Retinal pigment epithelial cell (primary cell): ENCODE results near the gene MMADHC.

ENCODE experiments used
- DNase-seq: peaks from one replicate; pipeline ENCODE4 v3.0.0-alpha.2; 2010; ENCODE audit warnings: low read depth
- H3K4me3 ChIP-seq: 2 replicates; pipeline ENCODE4 v1.5.1; 2011; ENCODE audit warnings: mild to moderate bottlenecking, low read length, control low read depth, moderate library complexity
- TF ChIP-seq, protein P1 (sequence below): conservative IDR thresholded peaks from 2 replicates; pipeline ENCODE4 v1.5.1; 2011; ENCODE audit warnings: low read depth, low read length, control low read depth, inconsistent platforms

MMADHC gene

DNA sequence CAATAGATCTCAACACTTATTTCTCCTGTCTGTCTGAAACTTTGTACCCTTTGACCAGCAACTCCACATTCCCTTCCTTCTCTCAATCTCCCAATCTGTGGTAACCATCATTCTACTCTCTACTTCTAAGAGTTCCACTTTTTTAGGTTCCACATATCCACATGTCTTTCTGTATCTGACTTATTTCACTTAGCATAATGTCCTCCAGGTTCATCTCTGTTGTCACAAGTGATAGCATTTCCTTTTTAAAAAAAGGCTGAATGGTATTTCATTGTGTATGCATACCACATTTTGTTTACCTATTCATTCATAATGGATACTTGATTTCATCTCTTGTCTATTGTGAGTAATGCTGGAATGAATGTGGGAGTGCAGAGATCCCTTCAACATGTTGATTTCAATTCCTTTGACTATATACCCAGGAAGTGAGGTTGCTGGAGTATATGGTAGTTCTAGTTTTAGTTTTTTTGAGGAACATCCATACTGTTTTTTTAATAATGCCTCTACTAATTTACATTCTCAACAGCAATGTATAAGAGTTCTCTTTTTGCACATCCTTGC lies 18.8 kb upstream of the MMADHC start:
- DNase-seq = no peak
- no peak overlapping the region for H3K4me3 ChIP-seq
- TF ChIP-seq, protein P1, sequence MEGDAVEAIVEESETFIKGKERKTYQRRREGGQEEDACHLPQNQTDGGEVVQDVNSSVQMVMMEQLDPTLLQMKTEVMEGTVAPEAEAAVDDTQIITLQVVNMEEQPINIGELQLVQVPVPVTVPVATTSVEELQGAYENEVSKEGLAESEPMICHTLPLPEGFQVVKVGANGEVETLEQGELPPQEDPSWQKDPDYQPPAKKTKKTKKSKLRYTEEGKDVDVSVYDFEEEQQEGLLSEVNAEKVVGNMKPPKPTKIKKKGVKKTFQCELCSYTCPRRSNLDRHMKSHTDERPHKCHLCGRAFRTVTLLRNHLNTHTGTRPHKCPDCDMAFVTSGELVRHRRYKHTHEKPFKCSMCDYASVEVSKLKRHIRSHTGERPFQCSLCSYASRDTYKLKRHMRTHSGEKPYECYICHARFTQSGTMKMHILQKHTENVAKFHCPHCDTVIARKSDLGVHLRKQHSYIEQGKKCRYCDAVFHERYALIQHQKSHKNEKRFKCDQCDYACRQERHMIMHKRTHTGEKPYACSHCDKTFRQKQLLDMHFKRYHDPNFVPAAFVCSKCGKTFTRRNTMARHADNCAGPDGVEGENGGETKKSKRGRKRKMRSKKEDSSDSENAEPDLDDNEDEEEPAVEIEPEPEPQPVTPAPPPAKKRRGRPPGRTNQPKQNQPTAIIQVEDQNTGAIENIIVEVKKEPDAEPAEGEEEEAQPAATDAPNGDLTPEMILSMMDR = no peak

DNA sequence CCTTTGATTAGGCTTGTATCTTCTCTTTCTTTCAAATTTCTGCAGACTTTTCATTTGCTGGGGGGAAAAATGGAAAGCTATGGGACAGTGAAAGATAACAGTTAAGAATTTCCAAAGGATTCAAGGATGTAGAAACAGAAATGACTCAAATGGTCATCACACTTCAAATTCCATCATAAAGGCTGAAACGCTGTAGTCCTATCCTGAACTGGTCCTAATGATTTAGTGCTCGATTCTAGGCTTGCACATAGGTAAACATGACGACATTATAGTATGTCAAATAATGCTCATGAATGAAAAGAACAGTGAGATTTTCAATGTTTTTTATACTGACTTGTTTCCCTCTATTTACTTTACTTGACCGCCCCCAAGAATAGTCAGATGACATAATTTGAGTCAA lies 15.7 kb upstream of the MMADHC start:
- DNase-seq = no peak
- TF ChIP-seq, protein P1 = no peak
- no peak overlapping the region for H3K4me3 ChIP-seq

DNA sequence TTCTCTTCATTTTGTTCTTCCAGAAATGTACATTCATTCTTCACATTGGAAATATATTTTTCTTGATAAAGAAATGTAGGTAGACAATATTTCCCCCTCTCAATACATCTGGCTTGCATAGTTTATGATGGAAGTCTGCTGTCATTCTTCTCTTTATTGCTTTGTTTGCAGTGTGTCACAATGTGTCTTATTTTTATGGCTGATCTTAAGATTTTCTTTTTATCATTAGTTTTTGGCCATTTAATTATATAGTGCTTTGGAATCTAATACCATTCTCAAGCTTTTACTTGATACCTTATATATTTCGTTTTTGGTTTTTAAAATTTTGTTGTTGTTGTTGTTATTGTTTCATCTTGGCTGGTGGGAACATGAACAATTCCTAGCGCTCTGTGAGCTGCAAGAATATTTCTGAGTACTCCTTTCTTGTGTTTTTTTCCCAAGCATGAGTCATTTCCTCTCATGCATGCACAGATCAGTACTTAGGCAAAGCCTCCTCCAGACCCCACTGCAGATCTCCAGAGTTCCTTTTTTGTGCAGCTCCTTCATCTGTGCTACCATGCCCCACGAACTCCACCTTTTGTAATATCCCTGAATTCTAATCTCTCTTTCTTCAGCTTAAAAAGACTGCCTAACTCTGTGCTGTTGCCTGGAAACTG lies 13.7 kb upstream of the MMADHC start:
- DNase-seq = no peak
- H3K4me3 ChIP-seq = no peak overlapping the region
- TF ChIP-seq, protein P1 = no peak

DNA sequence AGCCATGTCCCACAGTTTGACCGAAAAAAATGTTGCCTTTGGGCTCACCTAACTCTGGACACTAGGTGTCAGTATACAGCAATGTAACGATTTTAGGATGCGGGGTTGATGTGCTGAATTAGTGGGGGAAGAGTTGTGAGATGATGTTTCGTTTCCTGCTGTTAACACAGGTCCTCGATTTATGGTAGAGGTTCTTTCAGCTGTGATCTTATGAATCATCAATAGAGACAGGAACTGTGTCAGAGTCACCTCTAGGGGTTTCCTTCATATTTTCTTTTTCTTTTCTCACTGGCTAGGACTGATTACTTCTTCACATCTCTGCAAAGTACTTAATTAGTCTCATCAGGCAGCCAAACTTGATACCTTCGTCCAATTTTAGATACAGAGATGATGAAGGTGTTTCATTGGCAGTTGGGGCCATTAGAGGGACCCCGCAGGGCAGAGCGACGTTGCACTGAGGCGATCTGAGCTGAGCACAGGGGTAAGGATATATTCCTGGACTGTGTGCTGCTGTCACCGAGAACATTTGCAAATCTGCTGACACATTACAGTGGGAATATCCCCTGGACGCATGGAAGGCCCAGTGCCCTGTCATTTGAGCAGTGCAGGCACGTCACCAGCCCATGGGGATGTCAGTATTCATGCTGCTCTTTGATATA lies 10.2 kb upstream of the MMADHC start:
- TF ChIP-seq, protein P1 = peak; percentile 81
- H3K4me3 ChIP-seq = peak overlapping the region; percentile 21
- DNase-seq = no peak

DNA sequence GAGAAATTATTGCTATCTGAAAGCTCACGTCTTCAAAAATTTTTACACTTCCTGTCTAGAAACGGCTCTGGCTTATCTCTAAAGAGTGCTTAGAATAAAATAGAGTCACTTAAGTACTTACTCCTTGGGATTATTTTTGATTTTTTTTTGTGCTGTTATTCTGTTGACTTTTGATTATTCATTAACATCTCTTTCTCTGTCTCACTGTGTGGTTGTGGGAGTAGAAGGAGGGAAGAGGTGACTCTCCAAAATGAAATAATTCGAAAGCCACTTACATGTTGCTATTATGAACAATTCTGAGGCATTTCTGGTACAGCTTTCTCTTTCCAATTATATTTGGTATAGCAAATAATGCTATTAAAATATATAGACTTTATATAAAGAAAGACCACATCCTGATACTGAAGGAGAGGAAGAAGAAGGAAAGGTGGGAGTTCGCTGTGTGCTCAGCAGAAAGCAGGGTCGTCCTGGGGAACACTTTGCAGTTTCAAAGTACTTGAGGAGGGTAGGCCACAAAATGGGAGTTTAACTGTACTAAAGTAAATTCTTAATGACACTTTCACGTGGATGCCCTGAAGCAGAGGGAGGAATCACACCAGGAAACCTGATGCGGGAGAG lies 9.6 kb upstream of the MMADHC start:
- TF ChIP-seq, protein P1 = no peak
- H3K4me3 ChIP-seq = no peak overlapping the region
- DNase-seq = no peak

DNA sequence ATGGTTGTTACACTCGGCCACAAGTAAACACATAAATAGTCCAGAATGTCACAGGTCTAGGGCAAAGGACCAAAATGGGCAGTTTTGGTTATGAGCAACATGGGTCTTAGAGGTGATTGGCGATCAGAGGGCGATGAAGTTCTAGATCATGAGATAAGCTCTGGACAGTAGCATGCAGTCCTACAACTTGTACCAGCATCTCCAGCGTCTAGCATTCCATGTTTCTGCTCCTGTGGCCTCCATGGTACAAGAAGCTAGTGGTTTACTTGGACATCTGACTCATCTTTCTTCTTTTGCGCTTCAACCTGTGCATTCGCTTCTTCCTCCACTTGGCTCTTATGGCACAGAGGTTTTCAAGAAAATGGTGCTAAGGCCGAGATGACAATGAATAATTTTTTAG lies 8.9 kb upstream of the MMADHC start:
- H3K4me3 ChIP-seq = no peak overlapping the region
- DNase-seq = no peak
- TF ChIP-seq, protein P1 = no peak
